ENCODE measurements around the gene AUTS2. TPM values are rescaled to one million over a fixed set of nuclear protein-coding genes. Genes with fewer than 3 reads are reported as not detected.

AUTS2 gene
- total and polyA plus RNA-seq, 2 experiments from 2014 or later = 32.0 to 91.0 TPM

- Mint-ChIP-seq H3K4me1 (peaks cover 36% of the 10 kb centered on the region), H3K9me3 (no peaks in the 10 kb centered on the region), H3K27me3 (ENCODE audit: insufficient read depth, low read depth, poor library complexity) (peaks cover 6% of the 10 kb centered on the region), H3K4me3 (no peak overlapping the region), H3K27ac (no peak overlapping the region), H3K36me3 (ENCODE audit: low read depth) (no peaks in the 10 kb centered on the region)
- no peaks in the 10 kb centered on the region; the same call in 1 of the 2 replicates for H3K9me2 ChIP-seq (ENCODE audit: insufficient read depth)
- H3K36me3 ChIP-seq (ENCODE audit: insufficient read depth) = no peaks in the 10 kb centered on the region
- H3K27me3 ChIP-seq (ENCODE audit: insufficient read depth) = no peaks in the 10 kb centered on the region
- no peak overlapping the region for H3K4me2 ChIP-seq
- ATAC-seq = no peak
- no peaks in the 10 kb centered on the region for H3F3A ChIP-seq (replicated peaks; ENCODE audit: low read depth)
- H2AFZ ChIP-seq = peak overlapping the region; percentile 40; the same call in 1 of the 2 replicates
- no peak for DNase-seq (ENCODE audit: low spot score)
- H3K4me3 ChIP-seq = no peak overlapping the region
- TF ChIP-seq EZH2phosphoT487 (IDR thresholded peaks at IDR 0.05; ENCODE audit: unreplicated experiment) (no peak), JUNB (IDR thresholded peaks at IDR 0.05; ENCODE audit: unreplicated experiment) (no peak), ZNF114 (CRISPR knock-in tag; IDR thresholded peaks at IDR 0.05) (no peak), POLR2AphosphoS5 (IDR thresholded peaks at IDR 0.05; ENCODE audit: low read depth) (no peak), STAT1 (IDR thresholded peaks at IDR 0.05; ENCODE audit: unreplicated experiment) (no peak), ETS1 (IDR thresholded peaks at IDR 0.05) (no peak), CREB1 (CRISPR knock-in tag; IDR thresholded peaks at IDR 0.05; ENCODE audit: low read depth) (no peak)
- H3K27ac ChIP-seq (ENCODE audit: low read depth) = no peak overlapping the region
- peaks cover 27% of the 10 kb centered on the region for H3K4me1 ChIP-seq (ENCODE audit: insufficient read depth)
- H4K20me1 ChIP-seq (replicated peaks; ENCODE audit: insufficient read depth) = no peaks in the 10 kb centered on the region
- H3K79me2 ChIP-seq (replicated peaks; ENCODE audit: insufficient read depth) = no peaks in the 10 kb centered on the region
Observed at GRCh38 chr7:70579397-70580097, 981.3 kb downstream of the AUTS2 start.

GRCh38 chr7:70580161-70580560, 981.9 kb downstream of the AUTS2 start:
- DNase-seq (ENCODE audit: low spot score) (no peak), ATAC-seq (no peak)
- Mint-ChIP-seq H3K4me3 (no peak overlapping the region), H3K36me3 (ENCODE audit: low read depth) (no peaks in the 10 kb centered on the region), H3K27ac (no peak overlapping the region), H3K9me3 (no peaks in the 10 kb centered on the region), H3K27me3 (ENCODE audit: insufficient read depth, low read depth, poor library complexity) (peaks cover 13% of the 10 kb centered on the region), H3K4me1 (peaks cover 42% of the 10 kb centered on the region)
- Histone ChIP-seq H3K4me2 (no peak overlapping the region), H3K27me3 (ENCODE audit: insufficient read depth) (no peaks in the 10 kb centered on the region), H2AFZ (no peak overlapping the region), H3K36me3 (ENCODE audit: insufficient read depth) (no peaks in the 10 kb centered on the region), H3K4me1 (ENCODE audit: insufficient read depth) (peaks cover 32% of the 10 kb centered on the region), H3K4me3 (no peak overlapping the region), H4K20me1 (replicated peaks; ENCODE audit: insufficient read depth) (no peaks in the 10 kb centered on the region), H3F3A (replicated peaks; ENCODE audit: low read depth) (no peaks in the 10 kb centered on the region), H3K79me2 (replicated peaks; ENCODE audit: insufficient read depth) (no peaks in the 10 kb centered on the region), H3K9me2 (ENCODE audit: insufficient read depth) (no peaks in the 10 kb centered on the region; the same call in 1 of the 2 replicates), H3K27ac (ENCODE audit: low read depth) (no peak overlapping the region)
- TF ChIP-seq CTCF (conservative IDR thresholded peaks at IDR 0.05; ENCODE audit: low read depth in 2 of 2) = no peak
- TF ChIP-seq ETS1 (IDR thresholded peaks at IDR 0.05) = no peak
- TF ChIP-seq CREB1 (CRISPR knock-in tag; IDR thresholded peaks at IDR 0.05; ENCODE audit: low read depth) = no peak
- TF ChIP-seq JUNB (IDR thresholded peaks at IDR 0.05; ENCODE audit: unreplicated experiment) = no peak
- TF ChIP-seq NANOG (IDR thresholded peaks at IDR 0.05; ENCODE audit: borderline replicate concordance) = no peak
- TF ChIP-seq REST (IDR thresholded peaks at IDR 0.05; ENCODE audit: unreplicated experiment) = no peak
- no peak for TF ChIP-seq ZNF114 (CRISPR knock-in tag; IDR thresholded peaks at IDR 0.05)
- no peak for TF ChIP-seq STAT1 (IDR thresholded peaks at IDR 0.05; ENCODE audit: unreplicated experiment)

Measured in GM23338 (cell line).